ENCODE measurements around the gene MDC1. TPM values are rescaled to one million over a fixed set of nuclear protein-coding genes. Genes with fewer than 3 reads are reported as not detected.
A peak's percentile ranks its signal among the peaks of the same experiment; 100 is the strongest.

MDC1 gene
- total and polyA plus RNA-seq, 2 of the 13 experiments (the other 11 are each of a cell fraction or from before 2014, with no cell fraction given) = 8.4 to 14.0 TPM

DNA sequence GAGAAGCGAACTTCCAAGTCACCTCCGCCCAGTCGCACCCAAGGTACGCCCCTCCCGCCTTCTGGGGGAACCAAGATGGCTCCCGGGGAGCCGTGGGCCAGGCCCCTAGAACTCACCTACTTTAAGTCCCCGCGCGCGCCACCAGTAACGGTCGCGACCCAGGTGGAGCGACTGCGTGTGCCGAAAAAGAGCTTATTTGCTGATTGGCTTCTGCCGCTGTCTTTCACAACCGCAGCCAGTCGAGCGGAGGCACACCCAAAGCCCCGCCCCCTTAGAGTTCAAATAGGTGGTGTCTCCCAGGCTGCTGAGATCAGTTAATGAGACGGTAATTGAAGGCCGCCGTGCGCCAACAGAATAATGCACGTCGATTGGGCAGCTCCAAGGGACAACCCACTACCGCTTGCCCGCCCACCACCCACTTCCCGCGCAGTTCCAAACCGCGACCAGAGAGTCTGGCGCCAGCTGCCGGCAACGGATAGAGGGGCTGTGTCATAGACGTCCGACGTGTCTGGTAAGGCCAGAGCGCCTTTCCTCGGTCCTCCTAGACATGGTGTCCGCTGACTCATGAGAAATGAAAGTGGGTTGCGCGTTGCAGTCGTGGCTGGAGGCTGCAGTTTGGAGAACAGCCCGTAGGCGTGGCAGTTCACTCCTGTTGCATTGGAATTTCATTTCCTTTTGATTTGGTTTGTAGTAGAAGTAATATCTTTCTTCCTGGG lies at the start of gene MDC1 (continued):
- TF ChIP-seq ZNF883 (CRISPR knock-in tag; IDR thresholded peaks at IDR 0.05; ENCODE audit: not compliant biosample characterization) (peak; percentile 71), FOXA3 (CRISPR knock-in tag; IDR thresholded peaks at IDR 0.05) (peak; percentile 80), ZNF253 (CRISPR knock-in tag; IDR thresholded peaks at IDR 0.05; ENCODE audit: borderline replicate concordance) (peak; percentile 35; the same call in 1 of the 2 replicates), ZNF441 (CRISPR knock-in tag; IDR thresholded peaks at IDR 0.05; ENCODE audit: borderline replicate concordance) (0 out of 2 replicates have a peak, but pooled peaks have one; percentile 13), FIP1L1 (IDR thresholded peaks at IDR 0.05; ENCODE audit: borderline replicate concordance, insufficient read depth, low read depth, low read length) (peak; percentile 84; the same call in 1 of the 2 replicates), ZMYM2 (CRISPR knock-in tag; IDR thresholded peaks at IDR 0.05) (peak; percentile 95), TARDBP (CRISPR knock-in tag; IDR thresholded peaks at IDR 0.05) (peak; percentile 99), BRCA1 (CRISPR knock-in tag; IDR thresholded peaks at IDR 0.05) (peak; percentile 14; the same call in 1 of the 2 replicates), HDAC2 (CRISPR knock-in tag; IDR thresholded peaks at IDR 0.05) (peak; percentile 92), ZNF7 (CRISPR knock-in tag; IDR thresholded peaks at IDR 0.05) (no peak), WIZ (CRISPR knock-in tag; IDR thresholded peaks at IDR 0.05) (peak; percentile 79), ZNF33A (CRISPR knock-in tag; IDR thresholded peaks at IDR 0.05; ENCODE audit: borderline replicate concordance) (no peak; the same call in 1 of the 2 replicates), BHLHE40 (IDR thresholded peaks at IDR 0.05; ENCODE audit: low read length) (peak; percentile 55), ZNF878 (CRISPR knock-in tag; IDR thresholded peaks at IDR 0.05) (peak; percentile 99), ZBTB1 (CRISPR knock-in tag; IDR thresholded peaks at IDR 0.05; ENCODE audit: borderline replicate concordance) (no peak), ZNF567 (CRISPR knock-in tag; IDR thresholded peaks at IDR 0.05; ENCODE audit: borderline replicate concordance) (peak; percentile 94; the same call in 1 of the 2 replicates), TBX2 (CRISPR knock-in tag; IDR thresholded peaks at IDR 0.05; ENCODE audit: borderline replicate concordance) (peak; percentile 95), ZKSCAN1 (IDR thresholded peaks at IDR 0.05; ENCODE audit: low read length) (peak; percentile 70), TBX3 (IDR thresholded peaks at IDR 0.05; ENCODE audit: borderline replicate concordance) (peak; percentile 93), ASH2L (IDR thresholded peaks at IDR 0.05; ENCODE audit: insufficient read length, low read depth, low read length) (peak; percentile 92), PLRG1 (conservative IDR thresholded peaks at IDR 0.05) (no peak), ZNF616 (CRISPR knock-in tag; IDR thresholded peaks at IDR 0.05; ENCODE audit: low read depth) (no peak), FLYWCH1 (CRISPR knock-in tag; IDR thresholded peaks at IDR 0.05) (no peak; the same call in none of the 2 replicates), ZSCAN21 (CRISPR knock-in tag; IDR thresholded peaks at IDR 0.05; ENCODE audit: borderline replicate concordance) (peak; percentile 90; the same call in 1 of the 2 replicates)
- TF ChIP-seq, protein P1, sequence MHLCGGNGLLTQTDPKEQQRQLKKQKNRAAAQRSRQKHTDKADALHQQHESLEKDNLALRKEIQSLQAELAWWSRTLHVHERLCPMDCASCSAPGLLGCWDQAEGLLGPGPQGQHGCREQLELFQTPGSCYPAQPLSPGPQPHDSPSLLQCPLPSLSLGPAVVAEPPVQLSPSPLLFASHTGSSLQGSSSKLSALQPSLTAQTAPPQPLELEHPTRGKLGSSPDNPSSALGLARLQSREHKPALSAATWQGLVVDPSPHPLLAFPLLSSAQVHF (CRISPR knock-in tag; IDR thresholded peaks at IDR 0.05) = peak; percentile 91; the same call in 1 of the 2 replicates
- TF ChIP-seq, protein P2, sequence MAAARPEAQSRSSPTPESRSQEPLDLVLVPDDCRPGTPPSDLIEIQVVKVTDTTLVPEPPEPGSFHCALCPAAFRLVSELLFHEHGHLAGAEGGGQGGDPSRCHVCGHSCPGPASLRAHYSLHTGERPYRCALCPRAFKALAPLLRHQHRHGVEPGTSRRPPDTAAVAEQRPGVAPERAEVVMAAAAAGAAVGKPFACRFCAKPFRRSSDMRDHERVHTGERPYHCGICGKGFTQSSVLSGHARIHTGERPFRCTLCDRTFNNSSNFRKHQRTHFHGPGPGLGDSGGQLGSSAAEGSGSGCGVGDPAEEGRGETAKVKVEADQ (CRISPR knock-in tag; IDR thresholded peaks at IDR 0.05; ENCODE audit: borderline replicate concordance) = peak; percentile 96; the same call in 1 of the 2 replicates

All from HepG2 (cell line).